ENCODE measurements around the gene PRKAG2.

PRKAG2 gene

GRCh38 chr7:151900591-151900985 lies 23.7 kb upstream of the PRKAG2 start:
- Histone ChIP-seq H3K4me3 (ENCODE audit: low read depth, low read length) (no peak overlapping the region), H3K27ac (ENCODE audit: low read depth, low read length) (no peak overlapping the region), H3K4me1 (ENCODE audit: control insufficient read depth, insufficient read depth, low read length) (peaks cover 12% of the 10 kb centered on the region), H3K36me3 (ENCODE audit: control insufficient read depth, insufficient read depth, low read length) (no peaks in the 10 kb centered on the region), H3K27me3 (ENCODE audit: control insufficient read depth, insufficient read depth, low read length) (0 out of 2 replicates have a peak, but pooled peaks cover 3% of the 10 kb centered on the region), H3K9me3 (ENCODE audit: control insufficient read depth, insufficient read depth, low read depth, low read length) (no peaks in the 10 kb centered on the region), H3K9ac (ENCODE audit: low read length) (no peak overlapping the region)

DNA sequence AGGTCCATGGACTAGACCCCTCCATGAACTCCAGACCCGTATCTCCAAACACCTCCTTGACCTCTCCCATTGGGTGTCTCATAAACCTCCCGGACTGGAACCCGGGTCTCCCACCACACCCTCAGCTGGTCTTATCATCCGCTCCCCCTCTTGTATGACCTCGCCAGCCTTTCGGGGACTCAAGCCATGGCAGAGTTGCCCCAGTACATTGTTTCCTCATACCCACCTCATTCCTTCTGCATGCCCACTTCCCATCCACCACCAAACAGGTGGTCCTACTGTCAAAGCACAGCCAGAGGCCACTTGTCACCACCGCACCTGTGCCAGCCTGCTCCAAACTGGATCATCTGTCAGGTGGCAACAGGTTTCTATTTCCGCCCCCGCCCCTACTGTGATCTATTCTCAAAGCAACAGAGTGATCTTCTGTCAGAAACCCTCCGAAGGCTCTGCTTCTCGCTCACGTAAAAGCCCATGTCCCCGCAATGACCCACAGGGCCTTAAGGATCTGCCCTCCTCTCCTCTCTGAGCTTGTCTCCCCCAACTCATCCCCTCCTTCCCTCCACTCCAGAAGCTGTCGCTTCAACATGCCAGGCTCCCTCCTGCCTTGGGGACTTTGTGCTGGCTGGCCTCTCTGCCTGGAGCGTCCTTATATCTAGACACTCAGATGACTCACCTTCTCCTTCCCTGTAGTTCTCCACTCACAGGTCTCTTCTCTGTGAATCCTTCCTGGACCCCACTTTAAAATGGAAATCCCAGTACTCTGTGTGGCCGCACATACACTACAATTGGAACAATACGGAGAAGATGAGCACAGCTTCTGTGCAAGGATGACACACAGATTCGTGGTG lies 22.8 kb upstream of the PRKAG2 start:
- no peak overlapping the region for H3K4me3 ChIP-seq (ENCODE audit: low read depth, low read length)
- H3K27ac ChIP-seq (ENCODE audit: low read depth, low read length), result no peak overlapping the region
- 0 out of 2 replicates have a peak, but pooled peaks cover 3% of the 10 kb centered on the region for H3K27me3 ChIP-seq (ENCODE audit: control insufficient read depth, insufficient read depth, low read length)
- no peak overlapping the region for H3K9ac ChIP-seq (ENCODE audit: low read length)
- H3K4me1 ChIP-seq (ENCODE audit: control insufficient read depth, insufficient read depth, low read length), result peaks cover 14% of the 10 kb centered on the region
- H3K9me3 ChIP-seq (ENCODE audit: control insufficient read depth, insufficient read depth, low read depth, low read length), result no peaks in the 10 kb centered on the region
- H3K36me3 ChIP-seq (ENCODE audit: control insufficient read depth, insufficient read depth, low read length), result no peaks in the 10 kb centered on the region

DNA sequence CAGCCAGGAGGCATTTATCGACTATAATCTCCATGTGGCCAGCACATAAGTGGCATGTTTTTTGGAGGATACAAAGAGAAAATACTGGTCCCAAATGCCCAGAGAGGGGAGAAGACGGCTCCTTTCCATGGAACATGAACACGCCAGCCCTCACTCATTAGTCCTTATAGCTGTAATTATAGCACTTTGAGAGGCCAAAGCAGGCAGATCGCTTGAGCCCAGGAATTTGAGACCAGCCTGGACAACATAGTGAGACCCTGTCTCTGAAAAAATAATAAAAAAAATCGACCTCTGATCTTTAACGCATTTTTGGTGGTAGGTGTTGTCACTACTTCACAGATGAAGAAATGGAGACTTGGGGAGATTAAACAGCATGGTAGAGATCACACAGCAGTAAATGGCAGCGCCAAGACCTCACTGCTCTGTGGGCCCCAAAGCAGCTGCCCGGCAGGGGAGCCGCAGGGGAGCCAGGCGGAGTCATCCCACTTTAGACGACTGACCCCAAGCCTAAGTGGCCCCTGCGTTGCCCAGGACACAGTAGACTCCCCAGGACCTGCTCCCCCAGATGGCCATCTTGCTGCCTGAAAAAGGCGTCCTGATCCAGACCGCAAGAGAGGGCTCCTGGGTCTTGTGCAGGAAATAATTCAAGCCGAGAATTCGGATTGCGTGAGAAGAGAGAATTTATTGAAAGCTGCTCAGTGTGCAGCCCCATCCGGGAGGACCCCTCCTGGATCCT lies 21.2 kb upstream of the PRKAG2 start:
- no peaks in the 10 kb centered on the region for H3K36me3 ChIP-seq (ENCODE audit: control insufficient read depth, insufficient read depth, low read length)
- no peak overlapping the region for H3K27ac ChIP-seq (ENCODE audit: low read depth, low read length)
- H3K27me3 ChIP-seq (ENCODE audit: control insufficient read depth, insufficient read depth, low read length), result peaks cover 5% of the 10 kb centered on the region; the same call in 1 of the 2 replicates
- no peak overlapping the region for H3K9ac ChIP-seq (ENCODE audit: low read length)
- H3K9me3 ChIP-seq (ENCODE audit: control insufficient read depth, insufficient read depth, low read depth, low read length), result no peaks in the 10 kb centered on the region
- peaks cover 14% of the 10 kb centered on the region for H3K4me1 ChIP-seq (ENCODE audit: control insufficient read depth, insufficient read depth, low read length)
- H3K4me3 ChIP-seq (ENCODE audit: low read depth, low read length), result no peak overlapping the region

DNA sequence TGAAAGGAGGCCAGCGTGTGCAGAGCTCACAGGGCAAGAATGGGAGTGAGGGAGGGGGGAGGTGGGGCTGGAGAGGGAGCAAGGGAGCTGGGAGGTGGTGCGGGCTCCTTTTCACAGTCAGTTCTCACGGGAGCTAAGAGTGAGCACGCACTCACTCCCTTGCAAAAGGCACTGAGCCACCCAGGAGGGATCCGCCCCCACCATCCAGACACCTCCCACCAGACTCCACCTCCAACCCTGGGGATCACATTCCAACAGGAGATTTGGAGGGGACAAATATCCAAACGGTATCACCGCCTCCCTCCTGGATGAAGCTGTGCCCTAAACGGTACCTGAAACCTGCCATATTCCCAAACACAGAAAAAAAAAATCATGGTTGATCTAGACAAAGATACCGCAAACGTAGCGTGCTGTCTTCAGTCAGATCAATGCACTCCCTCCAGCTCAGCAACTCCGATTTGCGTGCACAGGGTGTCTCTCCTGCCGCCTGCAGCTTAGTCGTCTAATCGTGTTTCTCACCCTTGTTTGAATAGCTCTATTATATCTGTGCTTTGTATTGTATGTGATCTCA lies 20.3 kb upstream of the PRKAG2 start:
- H3K27ac ChIP-seq (ENCODE audit: low read depth, low read length), result no peak overlapping the region
- H3K9me3 ChIP-seq (ENCODE audit: control insufficient read depth, insufficient read depth, low read depth, low read length), result no peaks in the 10 kb centered on the region
- no peaks in the 10 kb centered on the region for H3K36me3 ChIP-seq (ENCODE audit: control insufficient read depth, insufficient read depth, low read length)
- H3K4me3 ChIP-seq (ENCODE audit: low read depth, low read length), result peak overlapping the region; percentile 49
- H3K9ac ChIP-seq (ENCODE audit: low read length), result no peak overlapping the region
- peaks cover 6% of the 10 kb centered on the region; the same call in 1 of the 2 replicates for H3K27me3 ChIP-seq (ENCODE audit: control insufficient read depth, insufficient read depth, low read length)
- peaks cover 14% of the 10 kb centered on the region for H3K4me1 ChIP-seq (ENCODE audit: control insufficient read depth, insufficient read depth, low read length)

GRCh38 chr7:151896486-151896885 lies 19.6 kb upstream of the PRKAG2 start:
- H3K9ac ChIP-seq (ENCODE audit: low read length), result no peak overlapping the region
- no peaks in the 10 kb centered on the region for H3K36me3 ChIP-seq (ENCODE audit: control insufficient read depth, insufficient read depth, low read length)
- peaks cover 14% of the 10 kb centered on the region for H3K4me1 ChIP-seq (ENCODE audit: control insufficient read depth, insufficient read depth, low read length)
- peaks cover 6% of the 10 kb centered on the region; the same call in 1 of the 2 replicates for H3K27me3 ChIP-seq (ENCODE audit: control insufficient read depth, insufficient read depth, low read length)
- H3K4me3 ChIP-seq (ENCODE audit: low read depth, low read length), result no peak overlapping the region
- no peak overlapping the region for H3K27ac ChIP-seq (ENCODE audit: low read depth, low read length)
- H3K9me3 ChIP-seq (ENCODE audit: control insufficient read depth, insufficient read depth, low read depth, low read length), result no peaks in the 10 kb centered on the region

- H3K27me3 ChIP-seq (ENCODE audit: control insufficient read depth, insufficient read depth, low read length), result peaks cover 8% of the 10 kb centered on the region; the same call in 1 of the 2 replicates
- H3K9me3 ChIP-seq (ENCODE audit: control insufficient read depth, insufficient read depth, low read depth, low read length), result no peaks in the 10 kb centered on the region
- H3K4me3 ChIP-seq (ENCODE audit: low read depth, low read length), result no peak overlapping the region
- H3K9ac ChIP-seq (ENCODE audit: low read length), result no peak overlapping the region
- H3K4me1 ChIP-seq (ENCODE audit: control insufficient read depth, insufficient read depth, low read length), result peaks cover 14% of the 10 kb centered on the region
- H3K36me3 ChIP-seq (ENCODE audit: control insufficient read depth, insufficient read depth, low read length), result no peaks in the 10 kb centered on the region
- H3K27ac ChIP-seq (ENCODE audit: low read depth, low read length), result no peak overlapping the region
These were observed 19.2 kb upstream of the PRKAG2 start for GRCh38 chr7:151896086-151896485.

DNA sequence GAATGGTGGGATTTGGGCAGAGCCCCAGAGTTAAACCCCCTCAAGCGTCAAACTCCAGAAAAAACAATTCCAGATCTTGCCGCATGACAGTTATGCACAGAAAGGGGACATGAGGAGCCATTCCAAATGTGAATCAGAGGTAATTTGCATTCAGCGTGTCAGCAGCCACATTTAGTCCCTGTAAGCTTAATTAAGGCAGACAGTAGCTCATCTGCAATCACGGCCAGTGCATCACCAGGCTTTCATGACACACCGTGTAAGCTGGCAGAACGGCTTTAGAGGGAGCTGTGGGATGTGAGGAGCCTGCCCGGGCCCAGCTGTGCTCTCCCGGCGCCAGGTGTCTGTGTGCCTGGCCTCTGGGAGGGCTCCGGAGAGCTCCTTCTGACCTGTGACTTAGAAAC lies 18.7 kb upstream of the PRKAG2 start:
- peaks cover 14% of the 10 kb centered on the region for H3K4me1 ChIP-seq (ENCODE audit: control insufficient read depth, insufficient read depth, low read length)
- no peaks in the 10 kb centered on the region for H3K36me3 ChIP-seq (ENCODE audit: control insufficient read depth, insufficient read depth, low read length)
- H3K9me3 ChIP-seq (ENCODE audit: control insufficient read depth, insufficient read depth, low read depth, low read length), result no peaks in the 10 kb centered on the region
- H3K4me3 ChIP-seq (ENCODE audit: low read depth, low read length), result no peak overlapping the region
- H3K9ac ChIP-seq (ENCODE audit: low read length), result no peak overlapping the region
- H3K27ac ChIP-seq (ENCODE audit: low read depth, low read length), result no peak overlapping the region
- H3K27me3 ChIP-seq (ENCODE audit: control insufficient read depth, insufficient read depth, low read length), result peaks cover 10% of the 10 kb centered on the region; the same call in 1 of the 2 replicates

GRCh38 chr7:151895008-151895630 lies 18.2 kb upstream of the PRKAG2 start:
- Histone ChIP-seq H3K9me3 (ENCODE audit: control insufficient read depth, insufficient read depth, low read depth, low read length) (no peaks in the 10 kb centered on the region), H3K4me3 (ENCODE audit: low read depth, low read length) (no peak overlapping the region), H3K27ac (ENCODE audit: low read depth, low read length) (no peak overlapping the region), H3K36me3 (ENCODE audit: control insufficient read depth, insufficient read depth, low read length) (no peaks in the 10 kb centered on the region), H3K4me1 (ENCODE audit: control insufficient read depth, insufficient read depth, low read length) (peaks cover 14% of the 10 kb centered on the region), H3K9ac (ENCODE audit: low read length) (no peak overlapping the region), H3K27me3 (ENCODE audit: control insufficient read depth, insufficient read depth, low read length) (peaks cover 10% of the 10 kb centered on the region; the same call in 1 of the 2 replicates)

- Histone ChIP-seq H3K9me3 (ENCODE audit: control insufficient read depth, insufficient read depth, low read depth, low read length) (no peaks in the 10 kb centered on the region), H3K27me3 (ENCODE audit: control insufficient read depth, insufficient read depth, low read length) (peaks cover 10% of the 10 kb centered on the region; the same call in 1 of the 2 replicates), H3K4me1 (ENCODE audit: control insufficient read depth, insufficient read depth, low read length) (peaks cover 14% of the 10 kb centered on the region), H3K36me3 (ENCODE audit: control insufficient read depth, insufficient read depth, low read length) (no peaks in the 10 kb centered on the region), H3K9ac (ENCODE audit: low read length) (no peak overlapping the region), H3K4me3 (ENCODE audit: low read depth, low read length) (no peak overlapping the region), H3K27ac (ENCODE audit: low read depth, low read length) (no peak overlapping the region)
These were observed 17.4 kb upstream of the PRKAG2 start for GRCh38 chr7:151894111-151895007.

DNA sequence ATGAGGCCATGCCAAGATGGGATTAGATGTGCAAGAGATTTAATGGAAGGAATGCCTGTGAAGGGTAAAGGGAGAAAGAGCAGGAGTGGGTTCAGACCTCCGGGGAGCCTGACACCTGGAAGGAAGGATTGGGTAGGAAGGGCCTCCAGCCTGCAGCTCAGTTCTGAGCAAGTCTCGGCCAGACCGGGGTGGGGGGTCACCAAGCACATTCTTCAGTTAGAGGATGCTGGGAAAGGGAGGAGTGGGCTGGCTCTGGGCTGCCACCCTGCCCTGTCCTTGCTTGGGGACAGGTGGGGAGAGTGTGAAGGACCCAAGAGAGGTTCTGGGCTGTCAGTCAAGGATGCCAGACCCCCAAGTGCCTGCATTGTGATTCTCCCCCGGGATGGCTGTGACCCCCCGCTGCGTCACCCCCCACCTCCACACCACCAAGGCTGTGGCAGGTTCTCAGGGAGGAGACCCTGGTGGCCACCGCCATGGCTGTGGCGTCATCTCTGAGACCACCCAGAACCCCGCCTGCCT lies 16.5 kb upstream of the PRKAG2 start:
- Histone ChIP-seq H3K4me1 (ENCODE audit: control insufficient read depth, insufficient read depth, low read length) (peaks cover 14% of the 10 kb centered on the region), H3K9ac (ENCODE audit: low read length) (no peak overlapping the region)

More for the DNA sequence above, 16.5 kb upstream of the PRKAG2 start:
- Histone ChIP-seq H3K9me3 (ENCODE audit: control insufficient read depth, insufficient read depth, low read depth, low read length) (no peaks in the 10 kb centered on the region), H3K4me3 (ENCODE audit: low read depth, low read length) (no peak overlapping the region), H3K27ac (ENCODE audit: low read depth, low read length) (no peak overlapping the region), H3K36me3 (ENCODE audit: control insufficient read depth, insufficient read depth, low read length) (no peaks in the 10 kb centered on the region), H3K27me3 (ENCODE audit: control insufficient read depth, insufficient read depth, low read length) (peaks cover 10% of the 10 kb centered on the region; the same call in 1 of the 2 replicates)
